Esophagus squamous epithelium (tissue), 4 donors: Measurements from ENCODE around the gene CDK11A.

ENCODE experiments used
- CTCF ChIP-seq, 6 experiments: fragments of 450-650 bp in 4 of 6; fragments of 200-600 bp in 2 of 6; sonication (generic) in 2 of 6; IDR thresholded peaks; one replicate each; pipeline ENCODE4 v1.5.1; 2016 to 2019; ENCODE audit warnings: antibody characterized with exemption in 6 of 6, mild to moderate bottlenecking in 4 of 6, moderate library complexity in 4 of 6
- POLR2A ChIP-seq, 4 donors: fragments of 450-650 bp; IDR thresholded peaks; one replicate each; pipeline ENCODE4 v1.6.1; 2017; ENCODE audit warnings: antibody characterized with exemption in 4 of 4, mild to moderate bottlenecking in 4 of 4, moderate library complexity in 3 of 4

DNA sequence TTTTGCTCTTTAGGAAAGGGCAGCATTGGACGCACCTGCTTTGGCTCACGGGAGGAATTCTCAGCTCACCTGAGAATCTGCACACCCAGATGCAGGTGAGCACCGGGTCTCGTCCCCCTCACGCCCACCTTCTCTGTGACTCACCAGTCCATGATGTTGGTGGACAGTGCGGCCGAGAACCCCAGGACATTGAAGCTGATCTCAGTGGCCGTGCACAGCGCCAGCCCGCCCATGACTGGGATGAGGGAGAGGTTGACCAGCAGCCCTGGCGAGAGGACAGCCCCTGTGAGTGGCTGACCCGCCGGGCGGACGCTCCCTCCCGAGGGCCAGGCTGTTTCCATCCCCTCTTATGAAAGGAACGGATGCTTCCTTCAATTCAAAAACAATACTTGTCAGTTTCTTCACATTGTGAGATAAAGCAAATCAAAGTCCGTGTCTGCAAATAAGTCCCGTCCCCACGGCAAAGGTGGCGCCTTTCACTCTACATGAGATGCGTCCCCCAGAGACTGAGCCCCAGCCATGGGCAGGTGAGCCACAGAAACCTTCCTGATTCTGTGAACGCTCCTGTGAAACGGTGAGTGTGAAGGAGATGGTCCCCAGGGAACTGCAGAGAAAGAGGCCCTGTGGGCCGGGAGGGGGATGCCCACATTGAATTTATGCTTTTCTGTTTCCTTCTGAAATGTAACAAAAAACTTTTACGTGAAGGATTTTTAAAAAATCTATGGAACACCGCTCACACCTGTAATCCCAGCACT, 52.6 kb downstream of the CDK11A start:
- TF ChIP-seq CTCF (IDR thresholded peaks at IDR 0.05) (no peak), POLR2A (IDR thresholded peaks at IDR 0.05) (no peak)
